ENCODE results near the gene F10. TPM values are rescaled to one million over a fixed set of nuclear protein-coding genes. Genes with fewer than 3 reads are reported as not detected.

Gene F10
- 16.6 TPM for total RNA-seq

GRCh38 chr13:113122550-113123225, at the start of gene F10:
Gene F10, plus strand, starts transcription at chr13:113122799. Its CDS starts 57 bp downstream, at chr13:113122856.

DNA sequence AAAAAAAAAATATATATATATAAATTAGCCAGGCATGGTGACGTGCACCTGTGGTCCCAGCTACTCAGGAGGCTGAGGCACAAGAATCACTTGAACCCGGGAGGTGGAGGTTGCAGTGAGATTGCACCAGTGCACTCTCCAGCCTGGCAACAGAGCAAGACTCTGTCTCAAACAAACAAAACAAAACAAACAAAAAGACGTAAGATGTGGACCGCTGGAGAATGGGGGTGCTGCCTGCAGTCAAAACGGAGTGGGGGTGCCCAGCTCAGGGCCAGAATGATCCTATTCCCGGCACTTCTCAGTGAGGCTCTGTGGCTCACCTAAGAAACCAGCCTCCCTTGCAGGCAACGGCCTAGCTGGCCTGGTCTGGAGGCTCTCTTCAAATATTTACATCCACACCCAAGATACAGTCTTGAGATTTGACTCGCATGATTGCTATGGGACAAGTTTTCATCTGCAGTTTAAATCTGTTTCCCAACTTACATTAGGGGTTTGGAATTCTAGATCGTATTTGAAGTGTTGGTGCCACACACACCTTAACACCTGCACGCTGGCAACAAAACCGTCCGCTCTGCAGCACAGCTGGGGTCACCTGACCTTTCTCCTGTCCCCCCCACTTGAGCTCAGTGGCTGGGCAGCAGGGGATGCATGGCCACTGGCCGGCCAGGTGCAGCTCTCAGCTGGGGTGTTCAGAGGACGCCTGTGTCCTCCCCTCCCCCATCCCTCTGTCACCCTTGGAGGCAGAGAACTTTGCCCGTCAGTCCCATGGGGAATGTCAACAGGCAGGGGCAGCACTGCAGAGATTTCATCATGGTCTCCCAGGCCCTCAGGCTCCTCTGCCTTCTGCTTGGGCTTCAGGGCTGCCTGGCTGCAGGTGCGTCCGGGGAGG, 17.3 kb upstream of the F10 start, which contains the start of gene F7:
F7 (plus strand) TSS at position 760 of the 889 bp plus-strand sequence; CDS start at position 811, 51 bp downstream.

GRCh38 chr13:113157929-113158747, 35.5 kb downstream of the F10 start, which contains the start of gene PROZ:
Gene PROZ, plus strand, starts transcription at chr13:113158648. Its CDS starts 13 bp downstream, at chr13:113158661.

Small RNA genes within 50 kb of the gene (small RNA-seq; reads per million reads assigned to genes)
- not detected for gene AL137002.1 (ENCODE audit: low replicate concordance)

Other genes starting within 250 kb of the F10 start
- gene MCF2L, start 153.6 kb upstream of the F10 start, total RNA-seq = 40.5 TPM
- 2.6 TPM for gene F7, start 17.0 kb upstream of the F10 start, total RNA-seq
- 0.58 TPM for gene PROZ, start 35.8 kb downstream of the F10 start, total RNA-seq
- gene PCID2, start 85.9 kb downstream of the F10 start, total RNA-seq = 58.0 TPM
- 96.5 TPM for gene CUL4A, start 86.8 kb downstream of the F10 start, total RNA-seq
- 118 TPM for gene LAMP1, start 174.4 kb downstream of the F10 start, total RNA-seq
- gene GRTP1, start 241.3 kb downstream of the F10 start, total RNA-seq = 14.1 TPM

Measured in metanephros (tissue), 2 donors.